Measurements from ENCODE around the gene NBDY.
"Not testable (repeated sequence)": the region's sequence is repeated elsewhere in the genome, so short reads cannot be mapped to it uniquely, and the experiment has no call there.

The NBDY gene, protein sequence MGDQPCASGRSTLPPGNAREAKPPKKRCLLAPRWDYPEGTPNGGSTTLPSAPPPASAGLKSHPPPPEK

DNA sequence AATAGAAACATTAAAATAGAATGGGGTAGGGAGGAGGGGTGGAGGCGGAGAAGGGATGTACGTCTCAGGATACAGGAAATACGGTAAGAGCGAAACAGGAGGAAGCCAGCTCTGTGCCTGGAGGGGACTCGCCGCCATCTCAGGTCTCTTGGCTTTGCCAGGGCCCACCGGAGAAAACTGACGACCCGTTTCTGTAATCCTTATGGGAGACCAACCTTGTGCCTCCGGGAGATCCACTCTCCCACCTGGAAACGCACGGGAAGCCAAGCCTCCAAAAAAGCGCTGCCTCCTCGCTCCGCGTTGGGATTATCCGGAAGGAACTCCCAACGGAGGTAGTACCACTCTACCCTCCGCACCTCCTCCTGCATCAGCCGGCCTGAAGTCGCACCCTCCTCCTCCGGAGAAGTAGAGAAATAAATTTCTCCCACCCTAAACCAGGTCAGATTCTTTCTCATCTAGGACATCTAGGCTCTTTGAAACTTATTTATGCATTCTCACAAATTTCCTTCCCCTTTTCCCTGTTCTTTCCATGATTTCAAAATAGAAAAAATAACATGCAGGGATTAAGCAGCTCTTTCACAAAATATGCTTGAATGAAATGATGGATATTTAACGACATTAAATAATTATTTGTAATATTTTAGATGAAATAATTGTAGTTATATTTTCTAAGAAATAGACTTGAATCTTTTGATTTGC is at the start of gene NBDY:
TSS of gene NBDY (plus strand) at position 92 of the 699 bp plus-strand sequence. CDS start at position 203, 111 bp downstream.
- DNase-seq = peak; percentile 83

DNA sequence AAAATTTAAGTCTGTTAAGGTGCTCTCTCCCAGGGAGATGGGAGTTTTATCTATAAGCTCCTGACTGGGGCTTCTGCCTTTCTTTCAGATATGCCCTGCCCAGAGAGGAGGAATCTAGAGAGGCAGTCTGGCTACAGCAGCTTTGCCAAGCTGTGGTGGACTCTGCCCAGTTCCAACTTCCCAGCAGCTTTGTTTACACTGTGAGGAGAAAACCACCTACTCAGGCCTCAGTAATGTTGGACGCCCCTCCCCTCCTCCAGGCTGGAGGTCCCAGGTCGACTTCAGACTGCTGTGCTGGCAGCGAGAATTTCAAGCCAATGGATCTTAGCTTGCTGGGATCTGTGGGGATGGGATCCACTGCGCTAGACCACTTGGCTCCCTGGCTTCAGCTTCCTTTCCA is 24.5 kb upstream of the NBDY start:
- not testable (repeated sequence) for DNase-seq

DNA sequence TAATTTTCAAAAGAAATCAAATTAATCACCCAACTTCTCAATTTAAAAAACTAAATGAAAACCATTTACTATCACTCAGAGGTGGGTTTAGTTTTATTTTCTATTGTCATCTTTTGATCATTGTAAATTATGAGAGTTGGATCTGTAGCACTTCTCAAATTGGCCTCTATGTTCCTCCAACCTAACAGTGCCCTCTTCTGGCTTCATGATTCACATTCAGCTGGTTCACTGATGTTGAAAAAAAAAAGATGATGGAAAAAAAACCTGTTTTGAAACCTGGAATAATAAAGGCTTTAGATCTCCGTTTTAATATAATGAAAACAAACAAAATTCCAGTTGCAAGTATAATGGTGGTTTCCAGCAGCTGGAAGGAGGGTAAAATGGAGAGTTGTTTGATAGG is 2.4 kb upstream of the NBDY start:
- peak; percentile 9 for DNase-seq

DNA sequence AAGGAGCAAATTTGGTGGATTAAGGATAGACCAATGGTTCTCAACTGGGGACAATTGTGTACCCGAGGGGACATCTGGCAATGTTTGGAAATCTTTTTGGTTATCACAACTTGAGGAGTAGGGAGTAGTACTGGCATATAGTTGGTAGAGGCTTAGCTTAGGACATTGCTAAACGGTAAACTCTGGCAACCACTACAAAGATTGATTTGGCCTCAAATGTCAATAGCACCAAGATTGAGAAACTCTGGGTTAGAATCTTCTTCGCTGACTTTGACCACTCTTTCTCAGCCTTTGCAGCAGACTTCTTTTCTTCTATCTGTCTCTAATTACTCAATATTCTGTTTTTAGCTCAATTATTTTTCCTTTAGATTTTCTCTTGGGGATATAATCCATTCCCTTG is 1.5 kb upstream of the NBDY start:
- DNase-seq = no peak

DNA sequence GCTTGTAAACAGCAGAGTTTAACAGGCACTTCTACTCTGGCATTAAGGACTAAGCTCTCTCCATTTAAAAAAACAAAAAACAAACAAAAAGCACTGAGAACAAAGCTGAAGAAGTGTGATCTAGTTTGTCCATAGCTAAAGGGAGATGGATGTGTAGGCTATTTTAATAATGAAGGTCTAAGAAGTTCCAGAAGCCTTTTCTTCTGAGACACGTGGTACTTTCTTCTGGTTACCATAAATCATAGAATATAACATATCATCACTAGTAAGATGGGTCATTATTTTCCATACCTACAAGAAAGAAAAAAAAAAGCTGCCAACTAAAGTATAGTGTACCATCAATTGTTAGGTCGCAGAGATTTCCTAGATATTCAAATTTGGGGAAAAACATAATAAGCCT is 722 bp upstream of the NBDY start:
- peak; percentile 26 for DNase-seq

DNA sequence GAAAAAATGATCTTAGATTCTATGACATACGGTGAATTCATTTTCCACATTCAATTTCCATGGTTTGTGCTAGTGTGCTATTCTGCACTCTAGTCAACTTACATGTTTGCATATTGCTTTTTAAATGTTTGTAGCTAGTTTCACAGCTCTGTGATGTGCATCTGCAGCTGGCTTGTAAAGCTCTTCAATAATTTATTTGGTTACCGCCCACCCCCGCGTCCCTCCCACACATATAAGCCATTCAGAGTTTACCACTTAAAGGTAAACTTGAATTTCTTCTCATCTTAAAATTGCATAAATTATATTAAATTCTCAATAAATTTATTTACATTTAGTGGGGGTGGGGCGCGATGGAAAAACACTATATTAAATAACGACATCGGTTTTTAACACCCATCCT is 291 bp upstream of the NBDY start:
- peak; percentile 53 for DNase-seq

DNA sequence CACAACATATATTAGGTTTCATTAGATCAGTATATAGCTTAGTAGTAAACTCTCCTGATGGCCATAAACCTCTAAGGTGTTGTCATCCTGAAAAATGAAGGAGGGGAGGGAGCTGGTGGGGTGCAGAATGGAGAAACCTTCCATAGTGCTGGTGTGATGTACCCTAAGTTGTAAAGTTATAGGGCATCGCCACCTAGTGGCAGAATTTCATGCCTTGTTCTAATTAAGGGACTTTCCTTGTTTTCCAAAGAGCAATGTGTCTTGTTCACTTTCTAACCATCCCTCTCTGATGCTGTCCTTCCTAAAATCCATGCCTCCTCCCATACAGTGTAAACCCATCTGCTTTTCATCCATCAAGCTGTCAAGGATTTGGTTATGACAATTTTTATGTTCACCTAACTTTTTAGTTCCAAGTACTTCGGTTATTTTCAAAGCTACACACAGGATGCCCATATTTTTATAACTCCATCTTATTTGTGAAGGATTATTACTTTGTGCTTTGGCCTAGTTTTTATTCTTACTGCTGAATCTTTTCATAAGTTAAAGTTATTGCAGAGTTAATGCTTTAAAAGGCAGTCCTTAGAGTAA is 4.5 kb downstream of the NBDY start:
- peak; percentile 37 for DNase-seq

DNA sequence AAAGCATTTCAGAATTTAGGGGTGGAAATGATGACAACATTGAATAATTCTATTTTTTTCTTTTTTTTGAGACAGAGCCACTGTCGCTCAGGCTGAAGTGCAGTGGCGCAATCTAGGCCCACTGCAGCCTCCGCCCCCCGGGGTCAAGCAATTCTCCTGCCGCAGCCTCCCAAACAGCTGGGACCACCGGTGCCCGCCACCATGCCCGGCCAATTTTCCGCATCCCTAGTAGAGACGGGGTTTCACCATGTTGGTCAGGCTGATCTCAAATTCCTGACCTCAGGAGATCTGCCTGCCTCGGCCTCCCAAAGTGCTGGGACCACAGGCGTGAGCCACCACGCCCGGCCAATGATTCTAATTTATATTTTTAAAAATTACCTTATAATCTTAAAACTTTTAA is 7.2 kb downstream of the NBDY start:
- no peak for DNase-seq

DNA sequence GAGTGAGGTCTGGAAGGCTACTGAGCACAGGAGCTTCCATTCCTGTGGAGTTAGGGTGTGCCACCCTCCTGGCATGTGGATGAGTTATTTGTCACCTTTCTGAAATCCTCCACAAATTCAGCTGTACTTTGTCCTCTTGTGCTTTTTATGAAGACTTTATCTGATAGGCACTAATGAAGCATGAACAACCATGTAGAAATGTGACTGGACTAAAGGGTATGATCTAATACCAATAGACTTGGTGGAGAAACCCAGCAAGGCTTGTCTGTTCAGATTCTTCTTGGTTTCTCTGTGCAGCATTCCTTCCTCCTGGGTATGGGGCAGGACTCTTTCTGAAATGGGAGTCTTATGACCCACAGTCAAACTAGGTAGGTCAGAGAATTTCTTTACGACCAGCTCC is 9.6 kb downstream of the NBDY start:
- DNase-seq = no peak

DNA sequence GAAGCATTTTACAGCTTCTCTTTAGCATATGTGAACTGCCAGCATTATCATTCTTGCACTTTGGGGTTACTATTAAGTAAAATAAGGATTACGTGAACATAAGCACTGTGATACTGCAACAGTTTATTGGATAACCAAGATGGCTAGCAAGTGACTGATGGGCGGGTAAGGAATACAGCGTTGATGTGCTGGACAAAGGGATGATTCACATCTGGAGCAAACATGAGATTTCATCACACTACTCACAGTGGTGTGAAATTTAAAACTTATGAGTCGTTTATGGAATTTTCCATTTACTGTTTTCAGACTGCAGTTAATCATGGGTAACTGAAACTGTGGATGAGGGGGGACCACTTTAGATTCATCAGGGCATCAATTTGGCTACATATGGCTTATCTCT is 16.0 kb downstream of the NBDY start:
- no peak for DNase-seq

DNA sequence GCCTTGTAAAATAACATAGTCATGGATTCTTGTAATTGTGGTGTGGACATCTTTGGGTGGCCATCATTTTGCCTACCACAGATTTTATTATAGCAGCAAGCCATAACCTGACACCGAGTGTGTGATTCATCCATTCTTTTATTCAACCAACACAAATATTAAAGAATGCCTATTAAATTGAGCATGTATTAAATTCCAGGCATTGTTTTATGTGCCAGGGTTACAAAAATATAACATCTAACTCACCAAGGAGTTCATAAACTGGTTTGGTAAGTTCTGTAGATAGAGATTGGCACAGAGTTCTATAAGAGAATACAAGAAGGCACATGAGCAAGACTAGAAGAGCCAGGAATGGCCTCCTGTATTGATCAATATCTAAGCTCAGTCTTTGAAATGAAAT is 18.0 kb downstream of the NBDY start:
- no peak for DNase-seq

DNA sequence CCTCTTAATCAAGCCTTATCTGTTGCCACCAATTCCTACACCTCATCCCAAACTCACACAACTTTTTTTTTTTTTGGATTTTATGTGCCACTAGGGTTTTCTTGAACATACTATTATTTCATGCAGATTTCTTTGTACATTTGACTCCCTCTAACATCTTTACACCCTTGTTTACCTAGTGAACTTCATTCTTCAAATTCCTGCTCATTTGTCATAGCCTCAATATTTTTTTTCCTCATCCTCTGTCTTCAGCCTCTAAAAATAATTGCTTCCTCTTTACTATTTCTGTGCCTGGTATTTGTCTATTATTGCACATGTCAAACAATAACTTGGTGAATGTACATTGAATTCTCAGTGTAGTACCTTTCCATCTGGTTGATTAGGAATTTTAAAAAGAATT is 22.0 kb downstream of the NBDY start:
- no peak for DNase-seq

DNA sequence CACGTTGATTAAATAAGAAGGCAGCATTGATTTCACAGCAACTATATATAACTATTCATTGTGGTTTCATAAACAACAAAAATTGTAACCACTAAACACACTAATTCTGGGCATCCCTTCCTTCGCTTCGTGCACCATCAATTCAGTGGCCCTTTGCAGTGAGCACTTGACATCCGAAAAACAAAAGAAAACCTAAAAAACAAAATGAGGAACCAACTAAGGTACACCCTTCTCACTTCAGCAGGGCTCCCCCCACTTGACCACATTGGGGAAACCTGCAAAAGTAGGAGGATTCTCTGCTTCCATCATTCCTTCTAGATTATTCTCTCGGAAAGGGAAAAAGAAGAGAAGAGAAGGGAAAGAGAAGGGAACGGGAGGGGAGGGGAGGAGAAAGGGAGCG is 28.3 kb downstream of the NBDY start:
- no peak for DNase-seq

DNA sequence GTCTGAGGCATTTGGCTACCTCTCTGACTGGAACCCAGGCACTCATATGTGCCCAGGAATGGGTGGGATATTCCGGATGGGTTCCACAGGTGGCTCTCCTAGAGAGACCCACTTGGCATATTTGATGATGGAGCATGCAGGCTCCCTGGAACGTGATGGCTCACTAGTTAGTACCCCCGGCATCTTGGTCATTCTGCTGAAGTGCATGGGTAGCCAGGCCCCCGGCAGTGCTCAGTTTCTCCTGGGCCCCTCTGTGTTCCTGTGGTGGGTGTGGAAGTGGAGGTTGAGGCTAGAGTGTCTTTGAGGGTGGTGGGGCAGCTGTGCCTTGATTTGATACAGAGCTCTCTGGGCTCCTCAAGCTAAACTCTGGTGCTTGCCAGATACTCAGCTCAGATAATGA is 29.4 kb downstream of the NBDY start:
- DNase-seq = no peak

DNA sequence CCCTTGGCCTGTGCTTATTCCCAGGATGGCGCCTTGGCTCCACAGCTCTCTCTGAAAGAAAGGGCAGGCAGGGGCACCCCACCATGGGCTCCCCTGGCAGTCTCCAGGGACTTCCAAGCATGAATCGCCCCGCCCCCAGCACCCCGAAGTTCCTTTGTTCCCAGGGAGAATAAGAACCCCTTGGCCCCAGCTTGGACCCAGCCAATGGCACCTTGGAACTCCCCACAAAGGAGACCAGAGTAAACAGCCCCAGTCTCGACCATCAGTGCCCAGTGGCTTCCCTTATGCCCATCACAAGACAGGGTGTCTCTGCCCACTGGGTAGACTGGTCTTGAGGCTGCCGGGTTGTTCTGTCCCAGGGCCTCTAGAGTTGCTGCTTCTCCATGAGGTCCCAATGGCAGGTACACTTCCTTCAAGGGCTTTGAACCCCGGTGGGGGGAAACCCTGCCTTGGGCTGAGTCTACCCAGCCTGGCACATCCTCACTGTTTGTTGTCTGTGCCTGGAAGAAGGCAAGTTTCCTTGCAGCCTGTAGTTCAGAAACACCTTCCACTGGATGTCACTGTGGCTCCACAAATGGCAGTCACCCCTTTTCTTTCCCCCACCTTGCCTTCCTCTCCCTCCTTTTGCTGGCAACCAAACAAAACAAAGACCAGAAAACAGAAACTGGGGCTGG is 30.8 kb downstream of the NBDY start:
- no peak for DNase-seq

DNA sequence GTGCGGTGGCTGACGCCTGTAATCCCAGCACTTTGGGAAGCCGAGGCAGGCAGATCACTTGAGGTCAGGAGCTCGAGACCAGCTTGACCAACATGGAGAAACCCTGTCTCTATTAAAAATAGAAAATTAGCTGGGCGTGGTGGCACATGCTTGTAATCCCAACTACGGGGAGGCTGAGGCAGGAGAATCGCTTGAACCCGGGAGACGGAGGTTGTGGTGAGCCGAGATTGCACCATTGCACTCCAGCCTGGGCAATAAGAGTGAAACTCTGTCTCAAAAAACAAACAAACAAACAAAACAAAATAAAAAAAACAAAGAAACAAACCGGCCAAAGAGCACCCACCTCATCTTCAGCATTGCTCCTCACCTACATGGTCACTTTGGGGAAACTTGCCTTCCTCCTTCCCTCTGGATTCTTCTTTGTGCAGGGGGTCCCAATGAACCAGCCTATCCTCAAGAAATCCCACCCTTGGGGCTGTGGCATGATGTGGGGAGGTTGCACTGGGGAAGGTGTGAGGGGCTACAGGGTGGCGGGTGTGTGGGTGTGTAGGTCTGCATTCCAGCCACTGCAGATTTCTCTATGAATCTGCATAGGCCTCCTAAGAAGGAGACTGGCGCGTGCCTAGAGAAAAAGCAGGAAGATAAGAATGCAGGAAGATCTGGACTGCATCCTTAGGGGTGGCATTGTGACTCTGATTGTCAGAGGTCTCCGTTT is 31.5 kb downstream of the NBDY start:
- not testable (repeated sequence) for DNase-seq

DNA sequence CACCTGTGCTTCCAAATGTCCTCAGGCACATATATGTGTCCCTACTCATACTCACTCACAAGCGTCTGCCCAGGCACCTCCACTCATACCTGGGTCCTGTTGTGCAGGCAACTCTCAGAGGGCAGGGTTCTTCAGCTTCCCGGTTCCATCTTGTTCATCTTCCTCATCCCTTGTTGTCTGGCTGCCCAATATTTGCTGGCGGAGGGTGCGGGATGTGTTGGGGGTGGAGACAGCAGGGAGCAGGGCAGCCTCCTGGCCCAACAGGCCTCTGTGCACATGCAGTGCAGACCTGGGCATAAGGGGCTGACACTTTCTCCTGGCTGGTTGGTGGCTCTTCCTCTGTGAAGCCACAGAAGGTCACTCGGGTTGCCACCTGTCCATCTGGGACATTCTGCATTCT is 32.1 kb downstream of the NBDY start:
- DNase-seq = no peak

DNA sequence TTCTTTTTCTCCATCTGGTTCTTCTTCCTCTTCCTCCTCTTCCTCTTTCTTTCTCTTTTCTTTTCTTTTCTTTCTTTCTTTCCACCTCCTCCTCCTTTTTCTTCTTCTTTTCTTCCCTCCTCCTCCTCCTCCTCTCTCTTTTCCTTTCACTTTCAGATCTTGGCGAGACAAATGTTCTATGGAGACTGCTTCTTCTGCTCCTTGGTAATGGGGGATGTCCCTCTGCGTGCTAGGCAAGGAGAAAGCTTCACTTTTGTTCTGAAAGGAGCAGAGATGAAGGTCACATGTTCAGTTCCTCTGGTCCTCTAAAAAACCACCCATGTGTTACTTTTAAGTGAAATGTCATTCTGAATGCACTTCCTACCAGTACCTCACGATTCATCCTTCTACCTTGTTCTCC is 33.2 kb downstream of the NBDY start:
- no peak for DNase-seq

DNA sequence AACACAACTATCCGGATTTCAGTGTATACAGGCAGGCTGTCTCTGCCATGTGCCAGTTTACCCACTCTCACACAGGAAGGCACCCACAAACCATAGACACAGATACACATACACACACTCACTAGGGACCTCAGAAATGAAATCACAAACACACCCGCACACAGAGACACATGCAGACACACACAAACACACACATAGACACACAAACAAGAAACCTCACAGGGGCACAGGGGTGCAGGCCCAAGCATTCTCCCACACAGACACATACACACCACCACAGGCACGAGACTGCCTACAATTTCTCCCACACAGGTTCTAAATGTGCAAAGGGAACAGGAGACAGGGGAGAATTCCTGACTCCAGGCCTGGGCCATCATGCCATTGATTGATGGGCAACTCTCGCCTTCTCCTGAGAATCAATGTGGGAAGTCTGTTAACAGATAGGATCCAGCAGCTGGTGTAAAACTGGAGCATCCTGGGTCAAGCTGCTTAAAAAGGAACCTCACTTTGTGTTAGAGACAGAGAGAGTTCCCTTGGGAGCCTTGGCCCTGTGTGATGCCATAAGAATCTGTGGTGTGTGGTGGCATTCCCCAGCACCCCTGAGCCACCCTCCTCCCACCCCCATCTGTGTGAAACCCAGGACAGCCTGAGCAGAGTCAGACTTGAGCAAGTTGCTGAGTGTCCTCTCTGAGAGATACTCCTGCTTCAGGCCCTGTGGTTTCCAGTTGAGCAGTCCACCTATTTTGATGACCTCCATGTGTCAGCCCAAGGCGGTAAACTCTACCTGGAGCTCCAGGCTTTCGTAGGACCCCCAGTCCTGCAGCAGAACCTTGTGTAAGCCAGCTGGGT is 33.9 kb downstream of the NBDY start:
- DNase-seq = no peak

DNA sequence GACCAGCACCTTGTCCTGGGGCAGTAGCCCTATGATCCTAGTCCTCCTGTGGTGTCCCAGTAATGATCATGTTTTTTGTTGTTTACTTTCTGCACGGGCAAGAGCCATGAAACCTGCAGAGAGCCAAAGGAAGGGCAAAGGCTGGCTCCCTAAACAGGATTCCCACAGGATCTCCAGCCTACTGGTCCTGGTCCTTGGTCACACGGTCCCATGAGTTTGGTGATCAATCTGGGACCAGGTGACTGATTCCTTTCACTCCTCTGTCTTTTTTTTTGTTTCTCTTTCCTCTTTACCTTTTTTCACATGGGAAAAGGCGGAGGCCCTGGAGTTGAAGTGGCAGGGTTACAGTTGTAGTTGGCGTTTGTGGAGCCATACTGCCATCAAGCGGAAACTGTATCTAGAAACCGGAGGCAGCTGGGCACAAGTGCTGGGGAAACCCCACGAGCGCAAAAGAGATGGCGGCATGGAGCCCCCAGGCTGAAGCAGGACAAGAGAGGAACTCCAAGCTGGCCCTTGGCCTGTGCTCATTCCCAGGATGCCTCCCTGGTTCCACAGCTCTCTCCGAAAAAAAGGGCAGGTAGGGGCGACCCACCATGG is 34.6 kb downstream of the NBDY start:
- peak; percentile 93 for DNase-seq

DNA sequence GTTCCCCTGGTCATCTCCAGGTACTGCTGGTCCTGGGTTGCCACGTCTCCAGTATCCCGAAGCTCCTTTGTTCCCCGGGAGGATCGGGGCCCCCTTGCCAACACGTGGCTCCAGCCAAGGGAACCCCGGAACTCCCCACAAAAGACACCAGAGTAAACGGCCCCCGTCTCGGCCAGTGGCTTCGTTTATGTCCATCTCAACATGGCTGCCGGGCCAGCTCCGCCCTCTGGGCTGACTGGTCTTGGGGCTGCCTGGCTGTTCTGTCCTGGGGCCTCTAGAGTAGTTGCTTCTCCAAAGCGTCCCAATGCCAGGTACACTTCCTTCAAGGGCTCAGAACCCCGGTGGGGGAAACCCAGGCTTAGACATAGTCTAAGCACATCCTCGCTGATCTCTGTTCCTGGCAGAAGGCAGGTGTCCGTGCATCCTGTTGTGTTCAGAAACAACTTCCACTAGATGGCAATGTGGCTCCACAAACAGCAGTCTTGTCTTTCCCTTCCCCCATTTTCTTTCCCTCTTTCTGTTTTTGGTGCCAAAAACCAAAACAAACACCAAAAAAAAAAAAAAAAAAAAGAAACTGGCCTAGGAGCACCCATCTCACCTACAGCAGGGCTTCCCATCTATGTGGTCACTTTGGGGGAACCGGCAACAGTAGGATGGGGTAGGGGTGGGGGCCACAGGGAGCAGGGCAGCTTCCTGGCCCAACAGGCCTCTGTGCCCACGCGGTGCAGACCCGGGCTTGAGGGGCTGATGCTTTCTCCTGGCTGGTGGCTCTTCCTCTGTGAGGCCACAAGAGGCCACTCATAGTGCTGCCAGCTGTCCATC is 35.3 kb downstream of the NBDY start:
- DNase-seq = peak; percentile 95
